Sigmoid colon (tissue), 7 donors: ENCODE results near the gene PCDHGB4. TPM values are rescaled to one million over a fixed set of nuclear protein-coding genes. Genes with fewer than 3 reads are reported as not detected.
"Not testable (repeated sequence)": the region's sequence is repeated elsewhere in the genome, so short reads cannot be mapped to it uniquely, and the experiment has no call there.

Experiments
- DNase-seq: peaks from one replicate; pipeline ENCODE4 v3.0.0-alpha.2; 2019
- H3K27ac ChIP-seq, 4 donors: fragments of 200-600 bp; sonication (generic); one replicate each; pipeline ENCODE4 v1.5.1; 2016 to 2019; ENCODE audit warnings: mild to moderate bottlenecking in 1 of 4
- H3K27me3 ChIP-seq, 3 donors: fragments of 200-600 bp; sonication (generic); one replicate each; pipeline ENCODE4 v1.5.1; 2019; ENCODE audit warnings: mild to moderate bottlenecking in 1 of 3
- H3K36me3 ChIP-seq, 4 donors: fragments of 200-600 bp; sonication (generic); one replicate each; pipeline ENCODE4 v1.5.1; 2016 to 2019
- H3K4me1 ChIP-seq, 4 donors: fragments of 200-600 bp; sonication (generic); one replicate each; pipeline ENCODE4 v1.5.1; 2017 to 2019
- H3K4me3 ChIP-seq, 4 donors: fragments of 200-600 bp; sonication (generic); one replicate each; pipeline ENCODE4 v1.5.1; 2017 to 2019; ENCODE audit warnings: mild to moderate bottlenecking in 2 of 4, moderate library complexity in 1 of 4
- H3K9me3 ChIP-seq, 4 donors: fragments of 200-600 bp in 3 of 4; sonication (generic) in 3 of 4; one replicate each; pipeline versions ENCODE4 v1.5.1 to v1.6.1; 2013 to 2019
- EP300 ChIP-seq, 4 donors: sonication (generic); formaldehyde crosslinking; IDR thresholded peaks; one replicate each; pipeline ENCODE4 v1.6.1; 2017; ENCODE audit warnings: antibody characterized with exemption in 4 of 4
- POLR2A ChIP-seq, 2 donors: fragments of 450-650 bp; IDR thresholded peaks; one replicate each; pipeline ENCODE4 v1.6.1; 2016; ENCODE audit warnings: antibody characterized with exemption in 2 of 2, mild to moderate bottlenecking in 2 of 2, moderate library complexity in 2 of 2
- POLR2AphosphoS5 ChIP-seq, 4 donors: sonication (generic); formaldehyde crosslinking; IDR thresholded peaks; one replicate each; pipeline ENCODE4 v1.6.1; 2017; ENCODE audit warnings: antibody characterized with exemption in 4 of 4
- WGBS, 2 donors: extraction: QIAGEN DNeasy Blood & Tissue Kit; methylation state at CpG; one replicate each; pipeline ENCODE4 v1.1.7; 2013; 5-methylcytosine and 5-hydroxymethylcytosine counted together
- intact Hi-C: fragments of 100-400 bp; cut with DNase I; formaldehyde crosslinking; loops from one replicate; pipeline ENCODE4 v1.15.1; 2023
- polyA plus RNA-seq, 3 donors: library from polyadenylated mRNA; stranded (reverse); fragments of 200-250 nt; gene quantifications; one replicate each; pipeline ENCODE4 v1.2.3, GENCODE V29; 2013
- total RNA-seq, 4 donors: library from RNA; depleted of rRNA; stranded (reverse); fragments of >200 nt; gene quantifications; one replicate each; pipeline ENCODE4 v1.1.0, GENCODE V29; 2016
- TF ChIP-seq, protein P1 (sequence below), 4 experiments: fragments of 450-650 bp in 3 of 4; fragments of 200-600 bp in 1 of 4; IDR thresholded peaks; one replicate each; pipeline ENCODE4 v1.5.1; 2016 to 2019; ENCODE audit warnings: antibody characterized with exemption in 4 of 4, mild to moderate bottlenecking in 3 of 4, moderate library complexity in 2 of 4
- donor health status: healthy with polysubstance abuse.
- donor health status: Bipolar disorder and iron deficiency.
- donor health status: healthy.

PCDHGB4 gene
- total and polyA plus RNA-seq, 7 donors = 0.54 to 9.1 (median 6.1) TPM; not detected in 2

DNA sequence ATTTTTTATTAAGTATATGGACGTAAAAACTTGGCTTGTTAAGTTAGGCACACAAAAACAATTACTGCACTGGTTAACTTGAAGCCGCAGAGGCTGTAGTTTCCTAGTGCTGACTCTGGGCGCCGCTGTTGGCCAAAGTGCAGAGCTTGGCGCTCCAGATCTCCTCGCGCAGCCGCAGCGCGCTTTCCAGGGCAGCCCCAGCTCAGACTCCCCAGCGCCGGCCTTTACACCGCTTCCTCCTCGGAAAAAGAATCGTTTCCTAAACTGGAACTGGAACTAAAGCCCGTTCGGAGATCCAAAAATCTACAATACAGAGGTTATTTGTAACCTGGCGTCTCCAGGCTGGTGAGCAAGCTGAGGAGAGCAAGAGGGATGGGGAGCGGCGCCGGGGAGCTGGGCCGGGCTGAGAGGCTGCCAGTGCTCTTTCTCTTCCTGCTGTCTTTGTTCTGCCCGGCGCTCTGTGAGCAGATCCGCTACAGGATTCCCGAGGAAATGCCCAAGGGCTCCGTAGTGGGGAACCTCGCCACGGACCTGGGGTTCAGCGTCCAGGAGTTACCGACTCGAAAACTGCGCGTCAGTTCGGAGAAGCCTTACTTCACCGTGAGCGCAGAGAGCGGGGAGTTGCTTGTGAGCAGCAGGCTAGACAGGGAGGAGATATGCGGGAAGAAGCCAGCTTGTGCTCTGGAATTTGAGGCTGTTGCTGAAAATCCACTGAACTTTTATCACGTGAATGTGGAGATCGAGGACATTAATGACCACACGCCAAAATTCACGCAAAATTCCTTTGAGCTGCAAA lies 10.5 kb downstream of the PCDHGB4 start, which contains the start of gene PCDHGB5:
Gene PCDHGB5 (plus strand): TSS at position 192 of the 796 bp plus-strand sequence. CDS start 181 bp downstream, at position 373.
- intact Hi-C loops = not testable (repeated sequence)

GRCh38 chr5:141398608-141399007 lies 11.1 kb downstream of the PCDHGB4 start:
- peaks cover 0 to 5% (median 0%) of the 10 kb centered on the region in 3 donors for H3K27me3 ChIP-seq
- H3K36me3 ChIP-seq = peaks cover 0 to 5% (median 0%) of the 10 kb centered on the region in 4 donors
- intact Hi-C loops = no loop called here
- WGBS, 2 donors = 31 to 46% methylated on average over 15 of the region's 15 CpGs
- H3K27ac ChIP-seq = no peak overlapping the region
- TF ChIP-seq, protein P1, sequence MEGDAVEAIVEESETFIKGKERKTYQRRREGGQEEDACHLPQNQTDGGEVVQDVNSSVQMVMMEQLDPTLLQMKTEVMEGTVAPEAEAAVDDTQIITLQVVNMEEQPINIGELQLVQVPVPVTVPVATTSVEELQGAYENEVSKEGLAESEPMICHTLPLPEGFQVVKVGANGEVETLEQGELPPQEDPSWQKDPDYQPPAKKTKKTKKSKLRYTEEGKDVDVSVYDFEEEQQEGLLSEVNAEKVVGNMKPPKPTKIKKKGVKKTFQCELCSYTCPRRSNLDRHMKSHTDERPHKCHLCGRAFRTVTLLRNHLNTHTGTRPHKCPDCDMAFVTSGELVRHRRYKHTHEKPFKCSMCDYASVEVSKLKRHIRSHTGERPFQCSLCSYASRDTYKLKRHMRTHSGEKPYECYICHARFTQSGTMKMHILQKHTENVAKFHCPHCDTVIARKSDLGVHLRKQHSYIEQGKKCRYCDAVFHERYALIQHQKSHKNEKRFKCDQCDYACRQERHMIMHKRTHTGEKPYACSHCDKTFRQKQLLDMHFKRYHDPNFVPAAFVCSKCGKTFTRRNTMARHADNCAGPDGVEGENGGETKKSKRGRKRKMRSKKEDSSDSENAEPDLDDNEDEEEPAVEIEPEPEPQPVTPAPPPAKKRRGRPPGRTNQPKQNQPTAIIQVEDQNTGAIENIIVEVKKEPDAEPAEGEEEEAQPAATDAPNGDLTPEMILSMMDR (IDR thresholded peaks at IDR 0.05) = no peak
- TF ChIP-seq EP300 (IDR thresholded peaks at IDR 0.05) = no peak
- TF ChIP-seq POLR2AphosphoS5 (IDR thresholded peaks at IDR 0.05) = no peak
- no peak for TF ChIP-seq POLR2A (IDR thresholded peaks at IDR 0.05)
- no peak for DNase-seq
- H3K4me1 ChIP-seq = no peaks in the 10 kb centered on the region
- no peak overlapping the region for H3K4me3 ChIP-seq
- H3K9me3 ChIP-seq = peaks cover 41 to 88% (median 71%) of the 10 kb centered on the region in 4 donors

More for the DNA sequence above, 10.5 kb downstream of the PCDHGB4 start, which contains the start of gene PCDHGB5:
- not testable (repeated sequence) for H3K36me3 ChIP-seq, H3K4me1 ChIP-seq, DNase-seq, H3K27ac ChIP-seq
- Histone ChIP-seq H3K9me3 (peaks cover 40 to 88% (median 71%) of the 10 kb centered on the region in 4 donors), H3K4me3 (peak within 1 kb of the TSS in 3 of 4 donors; percentile 16 to 26 (median 25)), H3K27me3 (peaks cover 0 to 11% (median 0%) of the 10 kb centered on the region in 3 donors)
- 10 to 22% methylated on average over 25 of the region's 43 CpGs for WGBS, 2 donors
- TF ChIP-seq, protein P1 (IDR thresholded peaks at IDR 0.05) = peak in 2 of 4 experiments; percentile 11 to 27

DNA sequence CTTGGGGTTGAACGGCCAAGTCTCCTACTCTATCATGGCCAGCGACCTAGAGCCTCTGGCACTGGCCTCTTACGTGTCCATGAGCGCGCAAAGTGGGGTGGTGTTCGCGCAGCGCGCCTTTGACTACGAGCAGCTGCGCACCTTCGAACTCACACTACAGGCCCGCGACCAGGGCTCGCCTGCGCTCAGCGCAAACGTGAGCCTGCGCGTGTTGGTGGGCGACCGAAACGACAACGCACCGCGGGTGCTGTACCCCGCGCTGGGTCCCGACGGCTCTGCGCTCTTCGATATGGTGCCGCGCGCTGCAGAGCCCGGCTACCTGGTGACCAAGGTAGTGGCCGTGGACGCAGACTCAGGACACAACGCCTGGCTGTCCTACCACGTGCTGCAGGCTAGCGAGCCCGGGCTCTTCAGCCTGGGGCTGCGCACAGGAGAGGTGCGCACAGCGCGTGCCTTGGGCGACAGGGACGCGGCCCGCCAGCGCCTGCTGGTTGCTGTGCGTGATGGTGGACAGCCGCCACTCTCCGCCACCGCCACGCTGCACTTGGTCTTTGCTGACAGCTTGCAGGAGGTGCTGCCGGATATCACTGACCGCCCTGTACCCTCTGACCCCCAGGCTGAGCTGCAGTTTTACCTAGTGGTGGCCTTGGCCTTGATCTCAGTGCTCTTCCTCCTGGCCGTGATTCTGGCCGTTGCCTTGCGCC lies 12.2 kb downstream of the PCDHGB4 start:
- H3K4me3 ChIP-seq = no peak overlapping the region
- no peaks in the 10 kb centered on the region for H3K27me3 ChIP-seq
- 36 to 64% methylated on average over 61 of the region's 61 CpGs for WGBS, 2 donors
- H3K9me3 ChIP-seq = peaks cover 41 to 88% (median 72%) of the 10 kb centered on the region in 4 donors
- H3K27ac ChIP-seq = no peak overlapping the region
- peaks cover 0 to 5% (median 0%) of the 10 kb centered on the region in 4 donors for H3K36me3 ChIP-seq
- no peaks in the 10 kb centered on the region for H3K4me1 ChIP-seq
- DNase-seq = no peak
- intact Hi-C loops = no loop called here
- TF ChIP-seq POLR2AphosphoS5 (IDR thresholded peaks at IDR 0.05) = no peak
- no peak for TF ChIP-seq EP300 (IDR thresholded peaks at IDR 0.05)
- TF ChIP-seq, protein P1 (IDR thresholded peaks at IDR 0.05) = no peak
- TF ChIP-seq POLR2A (IDR thresholded peaks at IDR 0.05) = no peak

GRCh38 chr5:141402553-141403243 lies 15.2 kb downstream of the PCDHGB4 start, which contains the start of gene PCDHGA9:
Gene PCDHGA9, plus strand, starts transcription at chr5:141402778. Its CDS starts 175 bp downstream, at chr5:141402953.
- TF ChIP-seq EP300 (IDR thresholded peaks at IDR 0.05) (no peak), POLR2AphosphoS5 (IDR thresholded peaks at IDR 0.05) (no peak), POLR2A (IDR thresholded peaks at IDR 0.05) (no peak)
- TF ChIP-seq, protein P1 (IDR thresholded peaks at IDR 0.05) = no peak
- Histone ChIP-seq H3K27ac (no peak within 1 kb of the TSS), H3K9me3 (peaks cover 36 to 89% (median 79%) of the 10 kb centered on the region in 4 donors), H3K4me3 (peak within 1 kb of the TSS in 3 of 4 donors; percentile 19 to 23 (median 21)), H3K4me1 (no peaks in the 10 kb centered on the region), H3K27me3 (no peaks in the 10 kb centered on the region), H3K36me3 (peaks cover 0 to 5% (median 0%) of the 10 kb centered on the region in 4 donors)
- WGBS, 2 donors = 20 to 51% methylated on average over 27 of the region's 27 CpGs
- no peak for DNase-seq
- intact Hi-C loops = no loop called here
